Neural progenitor cell (in vitro differentiated cells): Measurements from ENCODE around the gene CLDN16. TPM values are rescaled to one million over a fixed set of nuclear protein-coding genes. Genes with fewer than 3 reads are reported as not detected.

Experiments
- DNase-seq: peaks from one replicate; pipeline ENCODE4 v3.0.0-alpha.2; 2016; ENCODE audit warnings: low spot score
- H2AFZ ChIP-seq: fragments of 200-600 bp; sonication (generic); replicated peaks from 2 replicates; pipeline ENCODE4 v1.6.1; 2016; ENCODE audit warnings: antibody characterized with exemption
- H3F3A ChIP-seq: fragments of 200-600 bp; sonication (generic); 2 replicates; pipeline ENCODE4 v1.6.1; 2016; ENCODE audit warnings: antibody characterized with exemption, low read depth
- H3K27ac ChIP-seq: fragments of 200-600 bp; sonication (generic); 2 replicates; pipeline ENCODE4 v1.5.1; 2016; ENCODE audit warnings: mild to moderate bottlenecking
- H3K27me3 ChIP-seq: fragments of 200-600 bp; sonication (generic); 2 replicates; pipeline ENCODE4 v1.6.1; 2016; ENCODE audit warnings: mild to moderate bottlenecking, moderate library complexity
- H3K36me3 ChIP-seq: fragments of 200-600 bp; sonication (generic); 2 replicates; pipeline ENCODE4 v1.5.1; 2016
- H3K4me1 ChIP-seq: fragments of 200-600 bp; sonication (generic); 2 replicates; pipeline ENCODE4 v1.6.1; 2016; ENCODE audit warnings: mixed run types
- H3K4me2 ChIP-seq: fragments of 200-600 bp; sonication (generic); 2 replicates; pipeline ENCODE4 v1.6.1; 2016
- H3K4me3 ChIP-seq: fragments of 200-600 bp; sonication (generic); 2 replicates; pipeline ENCODE4 v1.5.1; 2016
- H3K79me2 ChIP-seq: fragments of 200-600 bp; sonication (generic); 2 replicates; pipeline ENCODE4 v1.6.1; 2016; ENCODE audit warnings: low read depth
- H3K9ac ChIP-seq: fragments of 200-600 bp; sonication (generic); 2 replicates; pipeline ENCODE4 v1.6.1; 2016
- H3K9me3 ChIP-seq: fragments of 200-600 bp; sonication (generic); 2 replicates; pipeline ENCODE4 v1.5.1; 2016; ENCODE audit warnings: low read depth
- H4K20me1 ChIP-seq: fragments of 200-600 bp; sonication (generic); 2 replicates; pipeline ENCODE4 v1.6.1; 2016; ENCODE audit warnings: low read depth
- H3K27ac Mint-ChIP-seq: 3 replicates; pipeline ENCODE4 v1.8.0; 2021; ENCODE audit warnings: mixed read lengths
- H3K27me3 Mint-ChIP-seq: 2 replicates; pipeline ENCODE4 v1.8.0; 2022; ENCODE audit warnings: low read depth, mild to moderate bottlenecking, inconsistent platforms, moderate library complexity, mixed read lengths; ENCODE audit not compliant: insufficient read depth
- H3K36me3 Mint-ChIP-seq: 3 replicates; pipeline ENCODE4 v1.8.0; 2021; ENCODE audit warnings: mixed read lengths
- H3K4me1 Mint-ChIP-seq: 3 replicates; pipeline ENCODE4 v1.8.0; 2021; ENCODE audit warnings: mixed read lengths
- H3K4me3 Mint-ChIP-seq: 3 replicates; pipeline ENCODE4 v1.8.0; 2021; ENCODE audit warnings: mild to moderate bottlenecking, moderate library complexity, mixed read lengths
- H3K9me3 Mint-ChIP-seq: 3 replicates; pipeline ENCODE4 v1.8.0; 2020; ENCODE audit warnings: mixed read lengths
- EZH2 ChIP-seq: fragments of 200-600 bp; sonication (generic); IDR thresholded peaks from 2 replicates; pipeline ENCODE4 v1.6.1; 2017; ENCODE audit warnings: antibody characterized with exemption, mild to moderate bottlenecking, moderate library complexity
- EZH2phosphoT487 ChIP-seq: fragments of 200-600 bp; sonication (generic); IDR thresholded peaks from 2 replicates; pipeline ENCODE4 v1.6.1; 2017; ENCODE audit warnings: antibody characterized with exemption
- total RNA-seq: library from RNA; depleted of rRNA; stranded (reverse); fragments of >200 nt; gene quantifications from 2 replicates; pipeline ENCODE4 v1.2.3, GENCODE V29; 2015; ENCODE audit warnings: low replicate concordance
- TF ChIP-seq, protein P1 (sequence below): fragments of 200-600 bp; sonication (generic); IDR thresholded peaks from 2 replicates; pipeline ENCODE4 v1.5.1; 2017; ENCODE audit warnings: antibody characterized with exemption, mild to moderate bottlenecking

The CLDN16 gene, protein sequence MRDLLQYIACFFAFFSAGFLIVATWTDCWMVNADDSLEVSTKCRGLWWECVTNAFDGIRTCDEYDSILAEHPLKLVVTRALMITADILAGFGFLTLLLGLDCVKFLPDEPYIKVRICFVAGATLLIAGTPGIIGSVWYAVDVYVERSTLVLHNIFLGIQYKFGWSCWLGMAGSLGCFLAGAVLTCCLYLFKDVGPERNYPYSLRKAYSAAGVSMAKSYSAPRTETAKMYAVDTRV
- total RNA-seq: not detected in 2 replicates

DNA sequence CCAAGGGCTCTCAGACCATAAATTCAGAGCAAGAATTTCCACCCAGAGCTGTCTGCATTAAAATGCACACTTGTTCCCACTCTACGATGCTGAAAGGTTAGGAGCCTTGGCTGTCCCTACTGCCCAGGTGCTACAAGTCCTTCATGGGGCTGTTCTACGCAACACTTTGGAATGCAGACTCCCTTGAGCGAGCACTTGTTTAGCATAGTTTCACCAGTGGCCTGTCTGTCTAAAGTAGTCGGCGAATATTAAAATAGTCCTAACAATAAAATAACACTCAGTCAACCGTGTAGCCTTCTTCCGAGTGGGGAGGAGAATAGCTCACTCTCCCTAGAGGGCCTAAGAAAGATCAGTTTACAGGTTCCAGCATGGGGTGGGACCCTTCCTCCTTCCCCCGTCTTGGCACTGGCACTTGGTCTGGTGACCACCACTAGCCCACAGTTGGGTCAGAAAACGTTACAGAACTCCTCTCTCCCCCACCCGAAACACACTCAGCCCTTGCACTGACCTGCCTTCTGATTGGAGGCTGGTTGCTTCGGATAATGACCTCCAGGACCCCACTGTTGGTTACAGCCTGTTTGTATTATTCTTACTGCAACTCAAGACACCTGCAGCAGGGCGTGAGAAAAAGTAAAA lies at the start of gene CLDN16:
TSS of gene CLDN16 (plus strand) at position 586 of the 636 bp plus-strand sequence. CDS start 167 bp downstream, outside the sequence.
- no peaks in the 10 kb centered on the region for H3K36me3 ChIP-seq
- no peaks in the 10 kb centered on the region for H3K27me3 ChIP-seq
- H3K9me3 ChIP-seq: no peaks in the 10 kb centered on the region
- Mint-ChIP-seq H3K27ac (no peak within 1 kb of the TSS), H3K9me3 (no peaks in the 10 kb centered on the region), H3K4me3 (no peak within 1 kb of the TSS), H3K27me3 (no peaks in the 10 kb centered on the region), H3K36me3 (no peaks in the 10 kb centered on the region), H3K4me1 (no peaks in the 10 kb centered on the region)
- H3K9ac ChIP-seq: no peak within 1 kb of the TSS
- H3F3A ChIP-seq: no peaks in the 10 kb centered on the region
- no peak within 1 kb of the TSS for H3K4me3 ChIP-seq
- H2AFZ ChIP-seq: no peak within 1 kb of the TSS
- H3K4me2 ChIP-seq: no peak within 1 kb of the TSS
- H3K4me1 ChIP-seq: no peaks in the 10 kb centered on the region
- H4K20me1 ChIP-seq: no peaks in the 10 kb centered on the region
- TF ChIP-seq EZH2 (no peak), EZH2phosphoT487 (no peak)
- TF ChIP-seq, protein P1, sequence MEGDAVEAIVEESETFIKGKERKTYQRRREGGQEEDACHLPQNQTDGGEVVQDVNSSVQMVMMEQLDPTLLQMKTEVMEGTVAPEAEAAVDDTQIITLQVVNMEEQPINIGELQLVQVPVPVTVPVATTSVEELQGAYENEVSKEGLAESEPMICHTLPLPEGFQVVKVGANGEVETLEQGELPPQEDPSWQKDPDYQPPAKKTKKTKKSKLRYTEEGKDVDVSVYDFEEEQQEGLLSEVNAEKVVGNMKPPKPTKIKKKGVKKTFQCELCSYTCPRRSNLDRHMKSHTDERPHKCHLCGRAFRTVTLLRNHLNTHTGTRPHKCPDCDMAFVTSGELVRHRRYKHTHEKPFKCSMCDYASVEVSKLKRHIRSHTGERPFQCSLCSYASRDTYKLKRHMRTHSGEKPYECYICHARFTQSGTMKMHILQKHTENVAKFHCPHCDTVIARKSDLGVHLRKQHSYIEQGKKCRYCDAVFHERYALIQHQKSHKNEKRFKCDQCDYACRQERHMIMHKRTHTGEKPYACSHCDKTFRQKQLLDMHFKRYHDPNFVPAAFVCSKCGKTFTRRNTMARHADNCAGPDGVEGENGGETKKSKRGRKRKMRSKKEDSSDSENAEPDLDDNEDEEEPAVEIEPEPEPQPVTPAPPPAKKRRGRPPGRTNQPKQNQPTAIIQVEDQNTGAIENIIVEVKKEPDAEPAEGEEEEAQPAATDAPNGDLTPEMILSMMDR: no peak
- DNase-seq: no peak
- no peak within 1 kb of the TSS for H3K27ac ChIP-seq
- no peaks in the 10 kb centered on the region for H3K79me2 ChIP-seq

DNA sequence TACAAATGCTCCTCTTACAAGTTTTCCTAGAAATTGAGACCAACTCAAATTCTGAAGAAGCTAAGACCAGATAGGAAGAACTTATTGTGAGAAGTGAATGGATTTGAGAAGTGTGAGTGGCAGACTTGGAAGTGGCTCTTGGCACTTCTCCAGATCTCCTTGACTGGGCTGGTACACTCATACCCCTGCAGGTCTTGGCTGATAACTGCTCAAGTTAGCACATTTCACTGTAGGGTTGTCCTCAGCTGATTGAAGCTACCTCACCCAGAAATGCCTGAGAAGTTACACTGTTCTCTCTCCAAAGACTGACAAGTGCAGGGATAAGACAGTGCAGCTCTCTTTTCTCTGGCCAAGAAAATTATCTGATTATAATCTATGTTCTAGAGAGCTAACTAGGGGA lies 49.2 kb upstream of the CLDN16 start:
- Histone ChIP-seq H3K79me2 (no peaks in the 10 kb centered on the region), H3K27me3 (no peaks in the 10 kb centered on the region), H3K4me3 (no peak overlapping the region), H4K20me1 (no peaks in the 10 kb centered on the region), H3K4me2 (no peak overlapping the region), H3F3A (no peaks in the 10 kb centered on the region), H2AFZ (no peak overlapping the region), H3K27ac (no peak overlapping the region), H3K4me1 (no peaks in the 10 kb centered on the region), H3K9ac (no peak overlapping the region), H3K9me3 (no peaks in the 10 kb centered on the region), H3K36me3 (peaks cover 3% of the 10 kb centered on the region)
- no peak for DNase-seq
- H3K4me1 Mint-ChIP-seq: no peaks in the 10 kb centered on the region
- no peak for TF ChIP-seq EZH2phosphoT487
- TF ChIP-seq EZH2: no peak
- TF ChIP-seq, protein P1: no peak
- H3K27ac Mint-ChIP-seq: no peak overlapping the region
- H3K36me3 Mint-ChIP-seq: no peaks in the 10 kb centered on the region
- H3K27me3 Mint-ChIP-seq: no peaks in the 10 kb centered on the region
- H3K9me3 Mint-ChIP-seq: peaks cover 16% of the 10 kb centered on the region
- no peak overlapping the region for H3K4me3 Mint-ChIP-seq

DNA sequence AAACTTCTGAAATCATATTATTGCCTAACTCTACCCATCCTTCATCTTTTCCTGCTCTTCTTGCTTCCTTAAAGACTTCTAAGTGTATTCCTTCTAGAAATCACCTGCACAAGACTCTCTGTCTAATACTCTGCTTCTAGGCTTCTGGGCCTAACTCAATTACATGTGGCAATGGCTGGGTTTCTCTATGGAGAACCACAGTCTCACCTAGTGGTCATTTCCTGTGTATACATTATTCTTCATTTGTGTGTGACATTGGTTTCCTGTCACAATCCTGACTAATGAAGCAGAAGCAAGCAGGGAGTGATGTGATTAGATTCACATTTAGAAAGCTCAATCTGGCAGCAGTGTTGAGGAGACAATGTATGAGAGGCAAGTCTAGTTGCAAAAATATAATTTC lies 48.8 kb upstream of the CLDN16 start:
- DNase-seq: no peak
- no peaks in the 10 kb centered on the region for H4K20me1 ChIP-seq
- H3K4me1 Mint-ChIP-seq: no peaks in the 10 kb centered on the region
- H3K9ac ChIP-seq: no peak overlapping the region
- no peak overlapping the region for H3K27ac Mint-ChIP-seq
- H3K27me3 ChIP-seq: no peaks in the 10 kb centered on the region
- H3F3A ChIP-seq: no peaks in the 10 kb centered on the region
- H3K9me3 ChIP-seq: no peaks in the 10 kb centered on the region
- H3K27ac ChIP-seq: no peak overlapping the region
- H3K36me3 Mint-ChIP-seq: no peaks in the 10 kb centered on the region
- H3K4me3 Mint-ChIP-seq: no peak overlapping the region
- H3K9me3 Mint-ChIP-seq: peaks cover 16% of the 10 kb centered on the region
- no peaks in the 10 kb centered on the region for H3K27me3 Mint-ChIP-seq
- no peaks in the 10 kb centered on the region for H3K79me2 ChIP-seq
- TF ChIP-seq EZH2 (no peak), EZH2phosphoT487 (no peak)
- TF ChIP-seq, protein P1: peak; percentile 11
- no peak overlapping the region for H3K4me3 ChIP-seq
- peaks cover 3% of the 10 kb centered on the region for H3K36me3 ChIP-seq
- no peak overlapping the region for H2AFZ ChIP-seq
- no peaks in the 10 kb centered on the region for H3K4me1 ChIP-seq
- H3K4me2 ChIP-seq: no peak overlapping the region
